ENCODE data around the gene ACSM2B.
"Not testable (repeated sequence)": the region's sequence is repeated elsewhere in the genome, so short reads cannot be mapped to it uniquely, and the experiment has no call there.

ACSM2B gene, protein sequence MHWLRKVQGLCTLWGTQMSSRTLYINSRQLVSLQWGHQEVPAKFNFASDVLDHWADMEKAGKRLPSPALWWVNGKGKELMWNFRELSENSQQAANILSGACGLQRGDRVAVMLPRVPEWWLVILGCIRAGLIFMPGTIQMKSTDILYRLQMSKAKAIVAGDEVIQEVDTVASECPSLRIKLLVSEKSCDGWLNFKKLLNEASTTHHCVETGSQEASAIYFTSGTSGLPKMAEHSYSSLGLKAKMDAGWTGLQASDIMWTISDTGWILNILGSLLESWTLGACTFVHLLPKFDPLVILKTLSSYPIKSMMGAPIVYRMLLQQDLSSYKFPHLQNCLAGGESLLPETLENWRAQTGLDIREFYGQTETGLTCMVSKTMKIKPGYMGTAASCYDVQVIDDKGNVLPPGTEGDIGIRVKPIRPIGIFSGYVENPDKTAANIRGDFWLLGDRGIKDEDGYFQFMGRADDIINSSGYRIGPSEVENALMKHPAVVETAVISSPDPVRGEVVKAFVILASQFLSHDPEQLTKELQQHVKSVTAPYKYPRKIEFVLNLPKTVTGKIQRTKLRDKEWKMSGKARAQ

GRCh38 chr16:20576145-20576544 lies at the start of gene ACSM2B:
TSS of gene ACSM2B (minus strand) at chr16:20576367. CDS start at chr16:20564845, 11,522 bp downstream.
- not testable (repeated sequence) for H3K27me3 ChIP-seq (ENCODE audit: insufficient read depth, low read length); H3K36me3 ChIP-seq (ENCODE audit: insufficient read depth, low read length); H3K4me3 ChIP-seq (ENCODE audit: low read length); H3K9me3 ChIP-seq (ENCODE audit: low read length); H3K4me1 ChIP-seq (ENCODE audit: insufficient read depth, low read length); H2AFZ ChIP-seq (ENCODE audit: low read depth, low read length)

- Histone ChIP-seq H2AFZ (ENCODE audit: low read depth, low read length) (no peak overlapping the region), H3K36me3 (ENCODE audit: insufficient read depth, low read length) (no peaks in the 10 kb centered on the region), H3K27me3 (ENCODE audit: insufficient read depth, low read length) (no peaks in the 10 kb centered on the region), H3K4me1 (ENCODE audit: insufficient read depth, low read length) (no peaks in the 10 kb centered on the region), H3K4me3 (ENCODE audit: low read length) (no peak overlapping the region), H3K9me3 (ENCODE audit: low read length) (no peaks in the 10 kb centered on the region)
Observed at GRCh38 chr16:20624882-20625807, 49.0 kb upstream of the ACSM2B start.

DNA sequence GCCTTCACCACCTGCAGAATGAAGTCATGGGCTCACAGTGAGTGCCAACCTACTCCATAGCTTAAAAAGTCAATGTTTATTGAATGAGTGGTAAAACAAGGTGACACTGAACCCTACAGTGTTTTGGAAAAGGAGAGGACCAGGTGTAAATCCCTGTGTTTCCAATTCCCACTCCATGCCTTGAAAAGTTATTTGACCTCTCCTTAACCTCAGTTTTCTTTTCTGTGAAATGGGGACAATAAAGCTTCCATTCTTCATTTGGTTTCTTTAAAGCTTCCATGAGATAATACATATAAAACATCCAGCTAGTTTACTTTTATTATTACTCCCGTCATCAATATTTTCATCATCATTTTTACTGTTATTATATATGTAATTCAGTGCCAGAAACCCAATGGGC lies 48.0 kb upstream of the ACSM2B start:
- no peak overlapping the region for H2AFZ ChIP-seq (ENCODE audit: low read depth, low read length)
- no peak overlapping the region for H3K4me3 ChIP-seq (ENCODE audit: low read length)
- no peaks in the 10 kb centered on the region for H3K4me1 ChIP-seq (ENCODE audit: insufficient read depth, low read length)
- no peaks in the 10 kb centered on the region for H3K27me3 ChIP-seq (ENCODE audit: insufficient read depth, low read length)
- no peaks in the 10 kb centered on the region for H3K36me3 ChIP-seq (ENCODE audit: insufficient read depth, low read length)
- H3K9me3 ChIP-seq (ENCODE audit: low read length): no peaks in the 10 kb centered on the region

- Histone ChIP-seq H3K4me1 (ENCODE audit: insufficient read depth, low read length) (no peaks in the 10 kb centered on the region), H3K4me3 (ENCODE audit: low read length) (no peak overlapping the region), H2AFZ (ENCODE audit: low read depth, low read length) (no peak overlapping the region), H3K27me3 (ENCODE audit: insufficient read depth, low read length) (no peaks in the 10 kb centered on the region), H3K9me3 (ENCODE audit: low read length) (no peaks in the 10 kb centered on the region), H3K36me3 (ENCODE audit: insufficient read depth, low read length) (no peaks in the 10 kb centered on the region)
Observed at GRCh38 chr16:20622498-20622870, 46.3 kb upstream of the ACSM2B start.

DNA sequence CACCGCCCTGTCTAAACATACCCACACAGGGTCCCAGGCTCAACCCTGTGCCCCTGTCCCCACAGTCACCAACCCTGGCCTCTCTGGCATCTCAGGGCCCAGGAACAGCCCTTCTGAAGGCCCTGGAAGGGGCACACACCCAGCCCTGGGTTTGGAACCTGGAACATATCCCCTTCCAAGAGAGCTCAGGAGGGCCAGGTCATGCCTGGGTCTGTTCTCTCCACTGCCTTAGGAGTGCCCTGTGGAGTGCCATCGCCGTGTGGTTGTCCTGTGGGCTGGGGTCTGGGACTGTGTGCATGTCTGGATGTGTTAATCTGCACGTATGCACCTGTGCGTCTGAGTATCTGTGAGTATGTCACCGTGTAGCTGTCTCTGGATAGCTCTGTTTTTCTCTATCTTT lies 45.2 kb upstream of the ACSM2B start:
- Histone ChIP-seq H3K4me1 (ENCODE audit: insufficient read depth, low read length) (no peaks in the 10 kb centered on the region), H2AFZ (ENCODE audit: low read depth, low read length) (no peak overlapping the region), H3K27me3 (ENCODE audit: insufficient read depth, low read length) (no peaks in the 10 kb centered on the region), H3K36me3 (ENCODE audit: insufficient read depth, low read length) (no peaks in the 10 kb centered on the region), H3K9me3 (ENCODE audit: low read length) (no peaks in the 10 kb centered on the region), H3K4me3 (ENCODE audit: low read length) (no peak overlapping the region)

DNA sequence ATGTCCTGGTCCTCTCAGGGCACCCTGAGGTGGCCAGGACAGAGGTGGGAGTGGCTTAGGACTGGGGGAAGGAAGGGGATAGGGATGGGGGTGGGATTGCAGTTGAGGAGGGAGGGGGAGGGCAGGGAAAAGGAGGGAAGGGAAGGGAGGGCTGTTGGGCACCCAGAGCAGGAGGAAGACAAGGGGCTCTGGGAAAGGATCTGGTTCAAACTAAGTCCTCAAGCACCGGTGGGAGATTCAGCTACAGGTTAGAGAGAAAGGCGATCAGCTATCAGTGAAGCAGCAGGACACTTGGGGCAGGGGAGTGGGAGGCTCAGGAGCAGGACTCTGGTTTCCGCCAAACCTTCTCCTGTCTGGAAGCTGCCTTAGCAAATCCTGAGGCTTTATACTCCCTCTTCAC lies 44.6 kb upstream of the ACSM2B start:
- H2AFZ ChIP-seq (ENCODE audit: low read depth, low read length): no peak overlapping the region
- H3K4me3 ChIP-seq (ENCODE audit: low read length): no peak overlapping the region
- no peaks in the 10 kb centered on the region for H3K36me3 ChIP-seq (ENCODE audit: insufficient read depth, low read length)
- no peaks in the 10 kb centered on the region for H3K4me1 ChIP-seq (ENCODE audit: insufficient read depth, low read length)
- no peaks in the 10 kb centered on the region for H3K27me3 ChIP-seq (ENCODE audit: insufficient read depth, low read length)
- no peaks in the 10 kb centered on the region for H3K9me3 ChIP-seq (ENCODE audit: low read length)

GRCh38 chr16:20620003-20620402 lies 43.8 kb upstream of the ACSM2B start:
- no peak overlapping the region for H2AFZ ChIP-seq (ENCODE audit: low read depth, low read length)
- no peak overlapping the region for H3K4me3 ChIP-seq (ENCODE audit: low read length)
- no peaks in the 10 kb centered on the region for H3K36me3 ChIP-seq (ENCODE audit: insufficient read depth, low read length)
- H3K27me3 ChIP-seq (ENCODE audit: insufficient read depth, low read length): no peaks in the 10 kb centered on the region
- no peaks in the 10 kb centered on the region for H3K4me1 ChIP-seq (ENCODE audit: insufficient read depth, low read length)
- H3K9me3 ChIP-seq (ENCODE audit: low read length): no peaks in the 10 kb centered on the region

DNA sequence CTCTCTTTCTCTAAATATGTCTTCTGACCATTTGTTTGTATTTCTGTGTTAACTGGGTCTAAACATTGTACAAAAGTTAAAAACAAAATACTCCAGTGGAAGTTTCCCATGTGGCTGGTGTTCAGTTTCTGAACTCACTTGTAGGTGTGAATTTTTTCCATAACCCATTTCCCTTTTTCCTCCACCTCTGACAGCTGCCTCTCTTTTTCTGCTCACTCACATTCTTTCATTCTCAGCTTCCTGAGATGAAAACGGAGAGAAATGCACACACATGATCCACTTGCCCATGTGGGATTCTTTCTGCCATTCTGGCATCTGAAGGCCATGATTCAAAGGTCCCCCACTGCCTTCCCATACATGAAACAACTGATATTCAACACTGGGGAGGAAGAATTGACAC lies 41.1 kb upstream of the ACSM2B start:
- H2AFZ ChIP-seq (ENCODE audit: low read depth, low read length): no peak overlapping the region
- H3K9me3 ChIP-seq (ENCODE audit: low read length): no peaks in the 10 kb centered on the region
- no peaks in the 10 kb centered on the region for H3K27me3 ChIP-seq (ENCODE audit: insufficient read depth, low read length)
- no peak overlapping the region for H3K4me3 ChIP-seq (ENCODE audit: low read length)
- no peaks in the 10 kb centered on the region for H3K36me3 ChIP-seq (ENCODE audit: insufficient read depth, low read length)
- no peaks in the 10 kb centered on the region for H3K4me1 ChIP-seq (ENCODE audit: insufficient read depth, low read length)

DNA sequence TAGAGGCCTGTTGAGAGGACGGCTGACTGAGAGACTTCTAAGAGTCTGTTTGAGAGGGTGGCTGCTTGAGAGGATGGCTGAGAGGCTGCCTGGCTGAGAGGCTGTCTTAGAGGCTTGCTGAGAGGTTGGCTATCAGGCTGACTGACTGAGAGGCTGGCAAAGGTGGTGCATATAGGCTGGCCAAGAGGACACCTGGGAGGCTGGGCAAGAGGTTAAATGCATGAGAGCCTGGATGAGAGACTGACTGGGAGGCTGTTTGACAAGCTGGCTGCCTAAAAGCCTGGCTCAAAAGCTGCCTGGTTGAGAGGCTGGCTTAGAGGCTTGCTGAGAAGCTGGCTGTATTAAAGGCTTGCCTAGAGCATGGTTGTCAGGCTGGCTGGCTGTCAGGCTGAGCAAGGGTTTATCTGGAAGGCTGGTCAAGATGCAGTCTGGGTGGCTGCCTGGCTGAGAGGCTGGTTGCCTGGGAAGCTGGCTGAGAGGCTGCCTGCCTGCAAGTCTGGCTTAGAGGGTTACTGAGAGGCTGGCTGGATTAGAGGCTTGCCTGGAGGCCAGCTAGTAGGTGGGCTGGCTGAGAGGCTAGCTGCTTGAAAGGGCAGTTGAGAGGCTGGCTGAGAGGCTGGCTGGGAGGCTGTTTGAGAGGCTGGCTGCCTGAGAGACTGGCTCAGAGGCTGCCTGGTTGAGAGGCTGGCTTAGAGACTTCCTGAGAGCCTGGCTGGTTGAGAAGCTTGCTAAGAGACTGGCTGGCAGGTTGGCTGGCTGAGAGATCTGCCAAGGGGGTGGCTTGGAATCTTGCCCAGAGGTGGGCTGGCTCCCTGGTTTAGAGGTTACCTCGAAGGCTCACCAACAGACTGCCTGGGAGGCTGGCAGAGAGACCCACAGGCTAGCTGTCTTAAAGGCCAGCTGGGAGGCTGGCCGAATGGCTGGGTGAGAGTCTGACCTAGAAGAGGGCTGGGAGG lies 38.3 kb upstream of the ACSM2B start:
- Histone ChIP-seq H3K4me1 (ENCODE audit: insufficient read depth, low read length) (no peaks in the 10 kb centered on the region), H2AFZ (ENCODE audit: low read depth, low read length) (no peak overlapping the region), H3K27me3 (ENCODE audit: insufficient read depth, low read length) (no peaks in the 10 kb centered on the region), H3K36me3 (ENCODE audit: insufficient read depth, low read length) (no peaks in the 10 kb centered on the region), H3K4me3 (ENCODE audit: low read length) (no peak overlapping the region), H3K9me3 (ENCODE audit: low read length) (no peaks in the 10 kb centered on the region)

DNA sequence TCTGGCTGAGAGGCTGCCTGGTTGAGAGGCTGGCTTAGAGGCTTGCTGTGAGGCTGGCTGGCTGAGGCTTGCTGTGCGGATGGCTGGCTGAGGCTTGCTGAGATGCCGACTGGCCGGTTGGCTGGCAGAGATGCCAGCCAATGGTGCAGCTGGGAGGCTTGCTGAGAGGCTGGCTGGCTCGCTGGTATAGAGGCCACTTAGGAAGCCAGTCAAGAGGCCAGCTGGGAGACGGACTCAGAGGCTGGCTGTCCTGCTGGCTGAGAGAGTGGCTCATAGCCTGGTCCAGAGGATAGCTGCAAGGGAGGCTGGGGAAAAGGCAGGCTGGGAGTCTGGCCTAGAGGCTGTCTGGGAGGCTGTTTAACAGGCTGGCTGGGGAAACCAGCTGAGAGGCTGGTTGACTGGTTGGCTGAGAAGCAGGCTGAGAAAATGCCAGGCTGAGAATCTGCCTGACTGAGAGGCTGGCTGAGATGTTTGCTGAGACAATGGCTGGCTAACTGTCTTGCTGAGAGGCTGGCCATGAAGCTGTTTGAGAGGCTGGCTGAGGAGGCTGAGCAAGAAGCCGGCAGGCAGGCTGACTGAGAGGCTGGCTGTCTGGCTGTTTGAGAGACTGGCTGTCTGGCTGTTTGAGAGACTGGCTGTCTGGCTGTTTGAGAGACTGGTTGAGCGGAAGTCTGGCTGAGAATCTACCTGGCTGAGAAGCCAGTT lies 37.5 kb upstream of the ACSM2B start:
- Histone ChIP-seq H2AFZ (ENCODE audit: low read depth, low read length) (no peak overlapping the region), H3K4me1 (ENCODE audit: insufficient read depth, low read length) (no peaks in the 10 kb centered on the region), H3K4me3 (ENCODE audit: low read length) (no peak overlapping the region), H3K36me3 (ENCODE audit: insufficient read depth, low read length) (no peaks in the 10 kb centered on the region), H3K27me3 (ENCODE audit: insufficient read depth, low read length) (no peaks in the 10 kb centered on the region), H3K9me3 (ENCODE audit: low read length) (no peaks in the 10 kb centered on the region)

GRCh38 chr16:20612551-20613480 lies 36.6 kb upstream of the ACSM2B start:
- Histone ChIP-seq H3K9me3 (ENCODE audit: low read length) (no peaks in the 10 kb centered on the region), H3K4me1 (ENCODE audit: insufficient read depth, low read length) (no peaks in the 10 kb centered on the region), H3K27me3 (ENCODE audit: insufficient read depth, low read length) (no peaks in the 10 kb centered on the region), H2AFZ (ENCODE audit: low read depth, low read length) (no peak overlapping the region), H3K4me3 (ENCODE audit: low read length) (no peak overlapping the region), H3K36me3 (ENCODE audit: insufficient read depth, low read length) (no peaks in the 10 kb centered on the region)

Data from neuron (in vitro differentiated cells).